GM12878 (cell line): ENCODE measurements around the gene UFD1. TPM values are rescaled to one million over a fixed set of nuclear protein-coding genes. Genes with fewer than 3 reads are reported as not detected.

Experiments used
- E2F8 ChIP-seq: fragments of 450-650 bp; IDR thresholded peaks from 2 replicates; pipeline ENCODE4 v1.6.1; 2018; ENCODE audit warnings: mild to moderate bottlenecking, low read depth, moderate library complexity; ENCODE audit not compliant: partially characterized antibody
- EP300 ChIP-seq, 2 experiments: fragments of 150-350 bp in 1 of 2; IDR thresholded peaks; 2 replicates each; pipeline ENCODE4 v1.6.1; 2011 to 2012; ENCODE audit warnings: low read depth in 2 of 2, low read length in 2 of 2, borderline replicate concordance in 1 of 2, improper control_type of control experiment in 1 of 2, inconsistent platforms in 1 of 2; ENCODE audit not compliant: control insufficient read depth in 1 of 2
- FOXK2 ChIP-seq: fragments of 450-650 bp; IDR thresholded peaks from 2 replicates; pipeline ENCODE4 v1.6.1; 2017; ENCODE audit warnings: mild to moderate bottlenecking, moderate library complexity
- HCFC1 ChIP-seq: fragments of 150-350 bp; IDR thresholded peaks from 2 replicates; pipeline ENCODE4 v1.6.1; 2014; ENCODE audit warnings: low read length
- HDAC6 ChIP-seq: fragments of 200-600 bp; sonication (generic); IDR thresholded peaks from one replicate; pipeline ENCODE4 v1.8.0; 2017; ENCODE audit warnings: antibody characterized with exemption; ENCODE audit not compliant: unreplicated experiment
- IRF5 ChIP-seq: fragments of 450-650 bp; IDR thresholded peaks from 2 replicates; pipeline ENCODE4 v1.6.1; 2017; ENCODE audit warnings: borderline replicate concordance
- KAT2A ChIP-seq: conservative IDR thresholded peaks from 2 replicates; pipeline ENCODE4 v1.6.1; 2011; ENCODE audit warnings: low read depth, low read length; ENCODE audit not compliant: control insufficient read depth
- MTA2 ChIP-seq: fragments of 450-650 bp; IDR thresholded peaks from 2 replicates; pipeline ENCODE4 v1.6.1; 2016; ENCODE audit warnings: low read depth, mild to moderate bottlenecking, moderate library complexity
- MTA3 ChIP-seq: IDR thresholded peaks from 2 replicates; pipeline ENCODE4 v1.6.1; 2012; ENCODE audit warnings: low read length, inconsistent platforms, borderline replicate concordance
- NR2C2 ChIP-seq: IDR thresholded peaks from 2 replicates; pipeline ENCODE4 v1.6.1; 2011; ENCODE audit warnings: borderline replicate concordance, low read depth; ENCODE audit not compliant: control insufficient read depth, insufficient read length
- PAX5 ChIP-seq: IDR thresholded peaks from 2 replicates; pipeline ENCODE4 v1.6.1; 2011; ENCODE audit warnings: low read depth, low read length, borderline replicate concordance
- RFX5 ChIP-seq: IDR thresholded peaks from 2 replicates; pipeline ENCODE4 v1.6.1; 2011; ENCODE audit warnings: low read depth, low read length, improper control_type of control experiment
- RUNX3 ChIP-seq: IDR thresholded peaks from 2 replicates; pipeline ENCODE4 v1.6.1; 2012; ENCODE audit warnings: low read length, inconsistent platforms
- SMC3 ChIP-seq: IDR thresholded peaks from 2 replicates; pipeline ENCODE4 v1.6.1; 2011; ENCODE audit warnings: low read length, improper control_type of control experiment, borderline replicate concordance
- SPI1 ChIP-seq: IDR thresholded peaks from 2 replicates; pipeline ENCODE4 v1.6.1; 2011; ENCODE audit warnings: low read depth, mild to moderate bottlenecking, low read length, moderate library complexity, borderline replicate concordance; ENCODE audit not compliant: insufficient read depth
- SUPT20H ChIP-seq: IDR thresholded peaks from 2 replicates; pipeline ENCODE4 v1.6.1; 2011; ENCODE audit warnings: low read depth, mild to moderate bottlenecking, low read length, moderate library complexity, borderline replicate concordance; ENCODE audit not compliant: control insufficient read depth
- ZBED1 ChIP-seq: IDR thresholded peaks from 2 replicates; pipeline ENCODE4 v1.6.1; 2016; ENCODE audit warnings: borderline replicate concordance
- ZNF217 ChIP-seq: fragments of 450-650 bp; IDR thresholded peaks from 2 replicates; pipeline ENCODE4 v1.6.1; 2017; ENCODE audit warnings: antibody characterized with exemption, mild to moderate bottlenecking
- polyA plus RNA-seq, 11 experiments: library from polyadenylated mRNA; depleted of rRNA in 4 of 11; unstranded in 6 of 11; stranded (reverse) in 5 of 11; fragments of >200 nt; fragmentation: Nextera tagmentation in 4 of 11; fragmentation: Illumina TruSeq in 1 of 11; extraction: Ambion mirVana in 4 of 11; extraction: Trizol in 1 of 11; gene quantifications; 1 replicate in 1 of 11; 2 replicates in 10 of 11; pipeline versions ENCODE4 v1.2.1 to v1.2.3, GENCODE V29; 2011 to 2016; ENCODE audit warnings: inconsistent platforms in 2 of 11, missing spikeins in 2 of 11, low read depth in 1 of 11
- total RNA-seq, 4 experiments: library from RNA; depleted of rRNA in 3 of 4; stranded (reverse); fragments of >200 nt in 3 of 4; fragmentation: Illumina TruSeq in 1 of 4; extraction: Trizol in 1 of 4; gene quantifications; 2 replicates each; pipeline versions ENCODE4 v1.2.1 to v1.2.3, GENCODE V29; 2013 to 2021
- TF ChIP-seq, protein P1 (sequence below): fragments of 450-650 bp; formaldehyde crosslinking; IDR thresholded peaks from 2 replicates; pipeline ENCODE4 v1.4.0; 2020; ENCODE audit warnings: mild to moderate bottlenecking, moderate library complexity
- TF ChIP-seq, protein P2 (sequence below): fragments of 450-650 bp; formaldehyde crosslinking; IDR thresholded peaks from 2 replicates; pipeline ENCODE4 v1.5.0; 2022; ENCODE audit warnings: mild to moderate bottlenecking, missing genetic modification characterization

Gene UFD1
- total and polyA plus RNA-seq, 10 of the 15 experiments (the other 5 are each of a cell fraction or from before 2014, with no cell fraction given): 67.2 to 143 (median 117) TPM

GRCh38 chr22:19478901-19479354, at the start of gene UFD1 (continued):
- TF ChIP-seq IRF5: no peak
- TF ChIP-seq NR2C2: no peak
- TF ChIP-seq FOXK2: peak; percentile 98
- TF ChIP-seq ZNF217: no peak
- TF ChIP-seq MTA2: no peak
- no peak for TF ChIP-seq PAX5
- TF ChIP-seq E2F8: no peak
- TF ChIP-seq RUNX3: no peak
- TF ChIP-seq HDAC6: no peak
- no peak for TF ChIP-seq SMC3
- TF ChIP-seq ZBED1: no peak
- no peak for TF ChIP-seq SPI1
- TF ChIP-seq EP300 (IDR thresholded peaks at IDR 0.05; ENCODE audit: borderline replicate concordance in 1 of 2, control insufficient read depth in 1 of 2, low read depth in 2 of 2, low read length in 2 of 2): no peak
- TF ChIP-seq RFX5: no peak
- TF ChIP-seq, protein P1, sequence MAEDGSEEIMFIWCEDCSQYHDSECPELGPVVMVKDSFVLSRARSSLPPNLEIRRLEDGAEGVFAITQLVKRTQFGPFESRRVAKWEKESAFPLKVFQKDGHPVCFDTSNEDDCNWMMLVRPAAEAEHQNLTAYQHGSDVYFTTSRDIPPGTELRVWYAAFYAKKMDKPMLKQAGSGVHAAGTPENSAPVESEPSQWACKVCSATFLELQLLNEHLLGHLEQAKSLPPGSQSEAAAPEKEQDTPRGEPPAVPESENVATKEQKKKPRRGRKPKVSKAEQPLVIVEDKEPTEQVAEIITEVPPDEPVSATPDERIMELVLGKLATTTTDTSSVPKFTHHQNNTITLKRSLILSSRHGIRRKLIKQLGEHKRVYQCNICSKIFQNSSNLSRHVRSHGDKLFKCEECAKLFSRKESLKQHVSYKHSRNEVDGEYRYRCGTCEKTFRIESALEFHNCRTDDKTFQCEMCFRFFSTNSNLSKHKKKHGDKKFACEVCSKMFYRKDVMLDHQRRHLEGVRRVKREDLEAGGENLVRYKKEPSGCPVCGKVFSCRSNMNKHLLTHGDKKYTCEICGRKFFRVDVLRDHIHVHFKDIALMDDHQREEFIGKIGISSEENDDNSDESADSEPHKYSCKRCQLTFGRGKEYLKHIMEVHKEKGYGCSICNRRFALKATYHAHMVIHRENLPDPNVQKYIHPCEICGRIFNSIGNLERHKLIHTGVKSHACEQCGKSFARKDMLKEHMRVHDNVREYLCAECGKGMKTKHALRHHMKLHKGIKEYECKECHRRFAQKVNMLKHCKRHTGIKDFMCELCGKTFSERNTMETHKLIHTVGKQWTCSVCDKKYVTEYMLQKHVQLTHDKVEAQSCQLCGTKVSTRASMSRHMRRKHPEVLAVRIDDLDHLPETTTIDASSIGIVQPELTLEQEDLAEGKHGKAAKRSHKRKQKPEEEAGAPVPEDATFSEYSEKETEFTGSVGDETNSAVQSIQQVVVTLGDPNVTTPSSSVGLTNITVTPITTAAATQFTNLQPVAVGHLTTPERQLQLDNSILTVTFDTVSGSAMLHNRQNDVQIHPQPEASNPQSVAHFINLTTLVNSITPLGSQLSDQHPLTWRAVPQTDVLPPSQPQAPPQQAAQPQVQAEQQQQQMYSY (CRISPR knock-in tag): no peak
- no peak for TF ChIP-seq MTA3
- TF ChIP-seq SUPT20H: no peak
- TF ChIP-seq, protein P2, sequence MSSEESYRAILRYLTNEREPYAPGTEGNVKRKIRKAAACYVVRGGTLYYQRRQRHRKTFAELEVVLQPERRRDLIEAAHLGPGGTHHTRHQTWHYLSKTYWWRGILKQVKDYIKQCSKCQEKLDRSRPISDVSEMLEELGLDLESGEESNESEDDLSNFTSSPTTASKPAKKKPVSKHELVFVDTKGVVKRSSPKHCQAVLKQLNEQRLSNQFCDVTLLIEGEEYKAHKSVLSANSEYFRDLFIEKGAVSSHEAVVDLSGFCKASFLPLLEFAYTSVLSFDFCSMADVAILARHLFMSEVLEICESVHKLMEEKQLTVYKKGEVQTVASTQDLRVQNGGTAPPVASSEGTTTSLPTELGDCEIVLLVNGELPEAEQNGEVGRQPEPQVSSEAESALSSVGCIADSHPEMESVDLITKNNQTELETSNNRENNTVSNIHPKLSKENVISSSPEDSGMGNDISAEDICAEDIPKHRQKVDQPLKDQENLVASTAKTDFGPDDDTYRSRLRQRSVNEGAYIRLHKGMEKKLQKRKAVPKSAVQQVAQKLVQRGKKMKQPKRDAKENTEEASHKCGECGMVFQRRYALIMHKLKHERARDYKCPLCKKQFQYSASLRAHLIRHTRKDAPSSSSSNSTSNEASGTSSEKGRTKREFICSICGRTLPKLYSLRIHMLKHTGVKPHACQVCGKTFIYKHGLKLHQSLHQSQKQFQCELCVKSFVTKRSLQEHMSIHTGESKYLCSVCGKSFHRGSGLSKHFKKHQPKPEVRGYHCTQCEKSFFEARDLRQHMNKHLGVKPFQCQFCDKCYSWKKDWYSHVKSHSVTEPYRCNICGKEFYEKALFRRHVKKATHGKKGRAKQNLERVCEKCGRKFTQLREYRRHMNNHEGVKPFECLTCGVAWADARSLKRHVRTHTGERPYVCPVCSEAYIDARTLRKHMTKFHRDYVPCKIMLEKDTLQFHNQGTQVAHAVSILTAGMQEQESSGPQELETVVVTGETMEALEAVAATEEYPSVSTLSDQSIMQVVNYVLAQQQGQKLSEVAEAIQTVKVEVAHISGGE (CRISPR knock-in tag): no peak
- TF ChIP-seq HCFC1: no peak
- TF ChIP-seq KAT2A: no peak
